Heart left ventricle (tissue), 16 donors: ENCODE measurements around the gene CFAP157. TPM values are rescaled to one million over a fixed set of nuclear protein-coding genes. Genes with fewer than 3 reads are reported as not detected.

Experiments
- ATAC-seq, 4 donors: fragments of 200-7000 bp; cut with Tn5 transposase; one replicate each; pipeline ENCODE4 v1.9.1; 2020 to 2022; ENCODE audit warnings: moderate library complexity in 4 of 4, mild to moderate bottlenecking in 3 of 4, moderate number of reproducible peaks in 1 of 4
- DNase-seq, 5 donors: peaks; one replicate each; pipeline ENCODE4 v3.0.0-alpha.2; 2020
- H3K27ac ChIP-seq, 12 donors: fragments of 200-600 bp; sonication (generic) in 4 of 12; one replicate each; pipeline versions ENCODE4 v1.5.0 to v1.8.0; 2016 to 2022; ENCODE audit warnings: mild to moderate bottlenecking in 2 of 12
- H3K27me3 ChIP-seq, 9 donors: fragments of 200-600 bp; sonication (generic) in 2 of 9; one replicate each; pipeline versions ENCODE4 v1.5.1 to v1.8.0; 2016 to 2022; ENCODE audit warnings: mild to moderate bottlenecking in 3 of 9
- H3K36me3 ChIP-seq, 9 donors: fragments of 200-600 bp; sonication (generic) in 2 of 9; one replicate each; pipeline versions ENCODE4 v1.5.0 to v1.8.0; 2018 to 2022; ENCODE audit warnings: mild to moderate bottlenecking in 2 of 9
- H3K4me1 ChIP-seq, 12 donors: fragments of 200-600 bp; sonication (generic) in 4 of 12; one replicate each; pipeline versions ENCODE4 v1.5.0 to v1.8.0; 2016 to 2022; ENCODE audit warnings: mild to moderate bottlenecking in 3 of 12
- H3K4me3 ChIP-seq, 12 donors: fragments of 200-600 bp; sonication (generic) in 4 of 12; one replicate each; pipeline versions ENCODE4 v1.5.0 to v1.8.0; 2017 to 2022; ENCODE audit warnings: mild to moderate bottlenecking in 9 of 12, moderate library complexity in 4 of 12
- H3K9me3 ChIP-seq, 12 donors: fragments of 200-600 bp; sonication (generic) in 4 of 12; one replicate each; pipeline versions ENCODE4 v1.5.0 to v1.8.0; 2016 to 2022; ENCODE audit warnings: mild to moderate bottlenecking in 1 of 12
- CTCF ChIP-seq, 12 donors: fragments of 200-600 bp; sonication (generic) in 4 of 12; IDR thresholded peaks; one replicate each; pipeline versions ENCODE4 v1.5.0 to v1.8.0; 2018 to 2022; ENCODE audit warnings: antibody characterized with exemption in 12 of 12, mild to moderate bottlenecking in 5 of 12
- POLR2A ChIP-seq, 2 donors: fragments of 450-650 bp; IDR thresholded peaks; one replicate each; pipeline ENCODE4 v1.6.1; 2017; ENCODE audit warnings: antibody characterized with exemption in 2 of 2, mild to moderate bottlenecking in 2 of 2, moderate library complexity in 2 of 2
- WGBS, 4 donors: extraction: QIAGEN DNeasy Blood & Tissue Kit in 2 of 4; methylation state at CpG; one replicate each; pipeline versions ENCODE4 v1.1.5 to v1.1.7; 2013 to 2018; 5-methylcytosine and 5-hydroxymethylcytosine counted together
- intact Hi-C, 10 donors: fragments of 100-400 bp; cut with DNase I; formaldehyde crosslinking; loops; one replicate each; pipeline versions ENCODE4 v1.11.1 to v1.14.2; 2022
- polyA plus RNA-seq, 2 donors: library from polyadenylated mRNA; stranded (reverse); fragments of 200-250 nt; gene quantifications; one replicate each; pipeline ENCODE4 v1.2.3, GENCODE V29; 2013
- total RNA-seq, 9 donors: library from RNA; depleted of rRNA in 2 of 9; stranded (reverse); fragments of >200 nt in 2 of 9; fragmentation: NEBNext Ultra II Directional in 3 of 9; extraction: Animal tissue kit (Norgen Biotek cat#: 25700) in 3 of 9; gene quantifications; one replicate each; pipeline versions ENCODE4 v1.1.0 to v1.2.4, GENCODE V29; 2016 to 2023
- donor health status: ischemic (EF 13 %, LVEDD 7.1; RV severe dilation, severe dysfunction).
- donor health status: healthy with polysubstance abuse.
- donor health status: DM: no; HTN: yes; CAD: no.
- donor health status: DM: no; HTN: no; CAD: no.
- donor health status: ischemic (EF 25% LVEDD 6.9; RV normal size, moderate dysfunction).
- donor health status: ischemic (EF 25% LVEDD 5.7; RV mildly dilated, moderate dysfunction).
- donor health status: healthy.
- donor health status: DM: yes; HTN: yes; CAD: no.
- donor health status: ischemic (EF 35%, LVEDD 5.7; RV mildly dilated, moderate dysfunction).
- donor health status: nonischemic (EF 11% LVEDD 7.7; RV severe dilation, severe dysfunction).
- donor health status: DM: yes; HTN: yes; CAD: no.
- donor health status: PGD.
- donor health status: ischemic (EF 29% LVEDD 5.4; RV normal size, mild dysfunction).
- donor health status: nonischemic (EF 23%, LVEDD 6.1; RV moderate dilation, normal function).

Gene CFAP157
- total and polyA plus RNA-seq, 11 donors, result 0.08 to 0.87 (median 0.11) TPM; not detected in 7

DNA sequence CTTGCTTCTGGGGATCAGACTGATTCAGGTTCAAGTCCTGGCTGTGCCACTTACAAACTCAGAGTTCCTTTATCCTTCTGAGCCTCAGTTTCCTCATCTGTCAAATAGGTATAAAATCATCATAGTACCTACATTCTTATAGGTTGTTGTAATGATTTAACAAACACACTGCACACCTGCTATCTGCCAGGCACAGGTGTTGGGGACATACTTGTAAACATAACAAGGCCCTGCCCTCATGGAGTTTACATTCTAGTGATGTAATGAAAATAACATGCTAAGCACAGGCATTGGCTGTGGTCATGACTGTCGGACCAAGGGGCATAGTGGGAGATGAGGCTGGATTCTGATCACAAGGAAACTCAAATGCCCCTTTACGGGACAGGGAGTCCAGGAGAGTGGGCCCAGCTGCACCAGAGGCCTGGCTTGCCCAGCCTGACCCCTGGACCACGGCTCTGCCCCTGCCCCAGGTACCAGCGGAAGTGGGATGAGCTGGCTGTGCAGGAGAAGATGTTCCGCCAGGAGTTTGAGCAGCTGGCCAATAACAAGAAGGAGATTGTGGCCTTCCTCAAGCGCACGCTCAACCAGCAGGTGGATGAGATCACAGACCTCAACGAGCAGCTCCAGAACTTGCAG, 2.3 kb downstream of the CFAP157 start:
- no peak overlapping the region for H3K4me3 ChIP-seq
- DNase-seq (no peak), ATAC-seq (no peak)
- intact Hi-C loops, result no loop called here
- no peak overlapping the region for H3K27ac ChIP-seq
- H3K36me3 ChIP-seq, result peaks cover 0 to 3% (median 0%) of the 10 kb centered on the region in 9 donors
- H3K4me1 ChIP-seq, result peaks cover 0 to 13% (median under 1%) of the 10 kb centered on the region in 12 donors
- TF ChIP-seq POLR2A (IDR thresholded peaks at IDR 0.05) (no peak), CTCF (IDR thresholded peaks at IDR 0.05) (no peak)
- no peaks in the 10 kb centered on the region for H3K9me3 ChIP-seq
- whole genome bisulfite sequencing, 4 donors, result 89 to 93% (median 91%) methylated on average over 7 to 8 of the region's 8 CpGs
- H3K27me3 ChIP-seq, result no peaks in the 10 kb centered on the region

DNA sequence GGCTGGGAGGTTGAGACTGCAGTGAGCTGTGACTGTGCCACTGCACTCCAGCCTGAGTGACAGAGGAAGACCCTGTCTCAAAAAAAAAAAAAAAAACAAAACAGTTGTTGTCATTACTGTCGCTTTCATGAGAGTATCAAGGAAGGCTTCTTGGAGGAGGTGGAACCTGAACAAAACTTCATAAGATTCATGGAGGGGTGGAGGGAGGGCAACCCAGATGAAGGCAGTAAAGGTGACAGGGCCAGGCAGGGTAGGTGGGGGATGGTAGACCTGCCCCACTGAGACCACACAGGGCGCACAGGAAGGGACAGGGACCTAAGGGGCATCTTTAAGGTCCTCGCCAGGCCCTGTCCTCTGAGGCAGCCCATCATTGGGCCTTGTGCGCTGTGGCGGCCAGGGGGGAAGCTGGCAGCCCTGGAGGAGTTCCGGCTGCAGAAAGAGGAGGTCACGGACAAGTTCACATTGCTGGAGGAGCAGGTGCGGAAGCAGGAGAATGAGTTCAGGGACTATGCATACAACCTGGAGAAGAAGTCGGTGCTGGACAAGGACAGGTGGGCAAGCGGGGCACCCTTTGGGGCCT, 3.5 kb downstream of the CFAP157 start:
- no peak overlapping the region for H3K4me3 ChIP-seq
- peaks cover 0 to 3% (median 0%) of the 10 kb centered on the region in 9 donors for H3K36me3 ChIP-seq
- DNase-seq (no peak), ATAC-seq (no peak)
- H3K27me3 ChIP-seq, result no peaks in the 10 kb centered on the region
- intact Hi-C loops, result loop anchor here in 1 of 10 donors (5.0 kb wide), 1 partner anchor 113 kb away; no protein-coding TSS in a partner anchor
- WGBS, 4 donors, result 91 to 94% (median 92%) methylated on average over 10 of the region's 10 CpGs
- no peak for TF ChIP-seq CTCF (IDR thresholded peaks at IDR 0.05)
- no peak for TF ChIP-seq POLR2A (IDR thresholded peaks at IDR 0.05)
- no peak overlapping the region for H3K27ac ChIP-seq
- H3K4me1 ChIP-seq, result peaks cover 0 to 21% (median 9%) of the 10 kb centered on the region in 12 donors
- no peaks in the 10 kb centered on the region for H3K9me3 ChIP-seq

- H3K9me3 ChIP-seq, result no peaks in the 10 kb centered on the region
- no peak overlapping the region for H3K27ac ChIP-seq
- intact Hi-C loops, result loop anchor here in 1 of 10 donors (5.0 kb wide), 1 partner anchor 114 kb away; no protein-coding TSS in a partner anchor
- no peaks in the 10 kb centered on the region for H3K27me3 ChIP-seq
- H3K36me3 ChIP-seq, result peaks cover 0 to 3% (median 0%) of the 10 kb centered on the region in 9 donors
- no peak overlapping the region for H3K4me3 ChIP-seq
- DNase-seq (peak in 1 of 5 donors; percentile 27), ATAC-seq (no peak)
- no peak for TF ChIP-seq POLR2A (IDR thresholded peaks at IDR 0.05)
- peaks cover 0 to 26% (median 11%) of the 10 kb centered on the region in 12 donors for H3K4me1 ChIP-seq
- 75 to 83% (median 82%) methylated on average over 8 to 9 of the region's 9 CpGs for WGBS, 4 donors
Observed at GRCh38 chr9:127711226-127711701, 4.5 kb downstream of the CFAP157 start.

- peaks cover 0 to 3% (median 0%) of the 10 kb centered on the region in 9 donors for H3K36me3 ChIP-seq
- no peaks in the 10 kb centered on the region for H3K9me3 ChIP-seq
- no peak overlapping the region for H3K4me3 ChIP-seq
- 81 to 90% (median 87%) methylated on average over 8 to 11 of the region's 11 CpGs for WGBS, 4 donors
- no peak for ATAC-seq
- TF ChIP-seq CTCF (IDR thresholded peaks at IDR 0.05) (no peak), POLR2A (IDR thresholded peaks at IDR 0.05) (no peak)
- intact Hi-C loops, result loop anchor here in 1 of 10 donors (5.0 kb wide), 1 partner anchor 115 kb away; no protein-coding TSS in a partner anchor
- H3K27me3 ChIP-seq, result no peaks in the 10 kb centered on the region
- DNase-seq, result no peak
- peaks cover 0 to 27% (median 13%) of the 10 kb centered on the region in 12 donors for H3K4me1 ChIP-seq
- H3K27ac ChIP-seq, result no peak overlapping the region
Observed at GRCh38 chr9:127711831-127712274, 5.1 kb downstream of the CFAP157 start.
